Adrenal gland (tissue), 12 donors: ENCODE results near the gene SMIM11. TPM values are rescaled to one million over a fixed set of nuclear protein-coding genes. Genes with fewer than 3 reads are reported as not detected.

Source experiments
- DNase-seq, 7 donors: peaks; one replicate each; pipeline ENCODE4 v3.0.0-alpha.2; 2019 to 2020
- H3K27ac ChIP-seq, 5 donors: fragments of 200-600 bp; sonication (generic) in 4 of 5; 1 replicate in 3 of 5; 2 replicates in 2 of 5; pipeline versions ENCODE4 v1.5.1 to v1.8.0; 2016 to 2020; ENCODE audit warnings: mild to moderate bottlenecking in 1 of 5
- H3K27me3 ChIP-seq: fragments of 200-600 bp; 2 replicates; pipeline ENCODE4 v1.8.0; 2021
- H3K36me3 ChIP-seq, 2 donors: fragments of 200-600 bp; replicated peaks in 1 of 2; 1 replicate in 1 of 2; 2 replicates in 1 of 2; pipeline versions ENCODE4 v1.5.1 to v1.8.0; 2018 to 2022
- H3K4me1 ChIP-seq, 2 donors: fragments of 200-600 bp; replicated peaks in 1 of 2; 1 replicate in 1 of 2; 2 replicates in 1 of 2; pipeline versions ENCODE4 v1.5.1 to v1.8.0; 2018 to 2021
- H3K4me3 ChIP-seq, 4 donors: fragments of 200-600 bp; sonication (generic) in 3 of 4; one replicate each; pipeline ENCODE4 v1.5.1; 2016 to 2018
- H3K9me3 ChIP-seq, 3 donors: fragments of 200-600 bp; sonication (generic) in 1 of 3; replicated peaks in 1 of 3; 1 replicate in 2 of 3; 2 replicates in 1 of 3; pipeline versions ENCODE4 v1.5.1 to v1.8.0; 2016 to 2021
- CTCF ChIP-seq, 6 experiments: fragments of 450-650 bp in 4 of 6; fragments of 200-600 bp in 2 of 6; sonication (generic) in 1 of 6; IDR thresholded peaks; 1 replicate in 5 of 6; 2 replicates in 1 of 6; pipeline versions ENCODE4 v1.5.1 to v1.8.0; 2016 to 2021; ENCODE audit warnings: antibody characterized with exemption in 6 of 6, mild to moderate bottlenecking in 2 of 6, moderate library complexity in 1 of 6
- POLR2A ChIP-seq, 2 donors: fragments of 450-650 bp; IDR thresholded peaks; one replicate each; pipeline ENCODE4 v1.6.1; 2017; ENCODE audit warnings: antibody characterized with exemption in 2 of 2, mild to moderate bottlenecking in 2 of 2, moderate library complexity in 1 of 2
- WGBS, 4 donors: extraction: QIAGEN DNeasy Blood & Tissue Kit in 2 of 4; methylation state at CpG; one replicate each; pipeline versions ENCODE4 v1.1.5 to v1.1.7; 2013 to 2017; 5-methylcytosine and 5-hydroxymethylcytosine counted together
- intact Hi-C, 2 donors: fragments of 100-400 bp; cut with DNase I; formaldehyde crosslinking; loops; one replicate each; pipeline versions ENCODE4 v1.14.1 to v1.15.0; 2022 to 2023
- polyA plus RNA-seq, 3 donors: library from polyadenylated mRNA; stranded (reverse); fragments of 200-250 nt in 2 of 3; fragments of 350-450 nt in 1 of 3; fragmentation: Illumina TruSeq in 1 of 3; extraction: RNeasy Lipid Tissue Mini Kit (QIAGEN cat#74804) in 1 of 3; gene quantifications; one replicate each; pipeline ENCODE4 v1.2.3, GENCODE V29; 2013 to 2014
- total RNA-seq, 9 donors: library from RNA; depleted of rRNA in 4 of 9; stranded (reverse); fragments of >200 nt in 4 of 9; fragments of 120-200 nt in 1 of 9; fragmentation: NEBNext Ultra II Directional in 1 of 9; extraction: Animal tissue kit (Norgen Biotek cat#: 25700) in 1 of 9; gene quantifications; one replicate each; pipeline versions ENCODE4 v1.1.0 to v1.2.4, GENCODE V29; 2013 to 2023
- donor health status: healthy with polysubstance abuse.
- donor health status: Bipolar disorder and iron deficiency.
- donor health status: DM: yes; HTN: yes; CAD: no.
- donor health status: DM: no; HTN: no; CAD: no.
- donor health status: DM: no; HTN: no; CAD: no.
- donor health status: DM: yes; HTN: yes; CAD: no.

Gene SMIM11
- total and polyA plus RNA-seq, 12 donors, result 2.3 to 24.4 (median 7.0) TPM; not detected in 1

- H3K4me1 ChIP-seq, result peaks cover 0 to 8% of the 10 kb centered on the region in 2 donors
- no peak overlapping the region for H3K27ac ChIP-seq
- H3K27me3 ChIP-seq, result no peaks in the 10 kb centered on the region
- TF ChIP-seq POLR2A (IDR thresholded peaks at IDR 0.05), result no peak
- no peak for TF ChIP-seq CTCF (IDR thresholded peaks at IDR 0.05)
- H3K4me3 ChIP-seq, result no peak overlapping the region
- H3K9me3 ChIP-seq, result no peaks in the 10 kb centered on the region
- 40 to 97% (median 73%) methylated on average over 1 of the region's 1 CpG for WGBS, 4 donors
- H3K36me3 ChIP-seq, result no peaks in the 10 kb centered on the region
- intact Hi-C loops, result no loop called here
- no peak for DNase-seq
These were observed 16.4 kb upstream of the SMIM11 start for GRCh38 chr21:34358866-34359265.

GRCh38 chr21:34360488-34361241 lies 14.6 kb upstream of the SMIM11 start:
- no peaks in the 10 kb centered on the region for H3K27me3 ChIP-seq
- DNase-seq, result peak in 5 of 7 donors; percentile 3 to 41 (median 7)
- 77 to 90% (median 87%) methylated on average over 12 of the region's 12 CpGs for WGBS, 4 donors
- H3K36me3 ChIP-seq, result no peaks in the 10 kb centered on the region
- TF ChIP-seq POLR2A (IDR thresholded peaks at IDR 0.05) (no peak), CTCF (IDR thresholded peaks at IDR 0.05) (no peak)
- H3K27ac ChIP-seq, result no peak overlapping the region
- intact Hi-C loops, result no loop called here
- H3K4me3 ChIP-seq, result no peak overlapping the region
- no peaks in the 10 kb centered on the region for H3K9me3 ChIP-seq
- H3K4me1 ChIP-seq, result peaks cover 0 to 8% of the 10 kb centered on the region in 2 donors

- Histone ChIP-seq H3K4me1 (peaks cover 0 to 8% of the 10 kb centered on the region in 2 donors), H3K9me3 (no peaks in the 10 kb centered on the region), H3K4me3 (no peak overlapping the region), H3K27me3 (no peaks in the 10 kb centered on the region), H3K36me3 (no peaks in the 10 kb centered on the region), H3K27ac (no peak overlapping the region)
- DNase-seq, result no peak
- 0 to 17% (median 12%) methylated on average over 3 of the region's 3 CpGs for WGBS, 4 donors
- intact Hi-C loops, result no loop called here
- TF ChIP-seq CTCF (IDR thresholded peaks at IDR 0.05) (peak in 1 of 6 experiments; percentile 17), POLR2A (IDR thresholded peaks at IDR 0.05) (no peak)
These were observed 13.2 kb upstream of the SMIM11 start for GRCh38 chr21:34362136-34362444.

GRCh38 chr21:34362670-34363069 lies 12.6 kb upstream of the SMIM11 start:
- no peak for TF ChIP-seq POLR2A (IDR thresholded peaks at IDR 0.05)
- WGBS, 4 donors, result 98 to 100% (median 99%) methylated on average over 3 of the region's 3 CpGs
- Histone ChIP-seq H3K36me3 (no peaks in the 10 kb centered on the region), H3K27ac (no peak overlapping the region), H3K4me3 (no peak overlapping the region), H3K9me3 (no peaks in the 10 kb centered on the region), H3K27me3 (no peaks in the 10 kb centered on the region), H3K4me1 (peaks cover 0 to 8% of the 10 kb centered on the region in 2 donors)
- intact Hi-C loops, result no loop called here
- peak in 4 of 7 donors; percentile 5 to 24 (median 7) for DNase-seq

GRCh38 chr21:34363733-34364132 lies 11.6 kb upstream of the SMIM11 start, which contains the start of gene KCNE2:
Gene KCNE2, plus strand, starts transcription at chr21:34364006. Its CDS starts 6,473 bp downstream, at chr21:34370479.
- WGBS, 4 donors, result 76 to 97% (median 86%) methylated on average over 3 of the region's 3 CpGs
- no peaks in the 10 kb centered on the region for H3K9me3 ChIP-seq
- intact Hi-C loops, result no loop called here
- peak in 3 of 7 donors; percentile 1 to 8 (median 6) for DNase-seq
- H3K27ac ChIP-seq, result no peak within 1 kb of the TSS
- H3K4me3 ChIP-seq, result no peak within 1 kb of the TSS
- H3K36me3 ChIP-seq, result no peaks in the 10 kb centered on the region
- no peaks in the 10 kb centered on the region for H3K27me3 ChIP-seq
- peaks cover 0 to 8% of the 10 kb centered on the region in 2 donors for H3K4me1 ChIP-seq
- no peak for TF ChIP-seq CTCF (IDR thresholded peaks at IDR 0.05)
